ENCODE data around the gene ZBED1.
"Not testable (repeated sequence)": the region's sequence is repeated elsewhere in the genome, so short reads cannot be mapped to it uniquely, and the experiment has no call there.

ZBED1 gene

GRCh38 chrX:2492531-2493218 is 8.1 kb downstream of the ZBED1 start:
- DNase-seq: no peak

- DNase-seq: no peak
Measured at GRCh38 chrX:2490634-2491033, 10.1 kb downstream of the ZBED1 start.

- no peak for DNase-seq
Measured at GRCh38 chrX:2489446-2490445, 11.0 kb downstream of the ZBED1 start.

- no peak for DNase-seq
Measured at GRCh38 chrX:2488621-2489285, 12.0 kb downstream of the ZBED1 start.

GRCh38 chrX:2487366-2487765 is 13.4 kb downstream of the ZBED1 start:
- no peak for DNase-seq

GRCh38 chrX:2486476-2487133 is 14.2 kb downstream of the ZBED1 start:
- no peak for DNase-seq

GRCh38 chrX:2485789-2486345 is 14.9 kb downstream of the ZBED1 start:
- DNase-seq: no peak

GRCh38 chrX:2484721-2485648 is 15.8 kb downstream of the ZBED1 start:
- no peak for DNase-seq

- DNase-seq: no peak
Measured at GRCh38 chrX:2484256-2484655, 16.5 kb downstream of the ZBED1 start.

GRCh38 chrX:2483398-2484060 is 17.2 kb downstream of the ZBED1 start:
- no peak for DNase-seq

- not testable (repeated sequence) for DNase-seq
Measured at GRCh38 chrX:2481597-2481996, 19.2 kb downstream of the ZBED1 start.

- DNase-seq: not testable (repeated sequence)
Measured at GRCh38 chrX:2479982-2480381, 20.8 kb downstream of the ZBED1 start.

GRCh38 chrX:2479420-2479780 is 21.4 kb downstream of the ZBED1 start:
- no peak for DNase-seq

GRCh38 chrX:2478546-2479419 is 22.0 kb downstream of the ZBED1 start:
- DNase-seq: no peak

GRCh38 chrX:2477313-2477712 is 23.5 kb downstream of the ZBED1 start:
- DNase-seq: not testable (repeated sequence)

- DNase-seq: no peak
Measured at GRCh38 chrX:2474963-2475726, 25.6 kb downstream of the ZBED1 start.

GRCh38 chrX:2474280-2474962 is 26.4 kb downstream of the ZBED1 start:
- DNase-seq: no peak

- not testable (repeated sequence) for DNase-seq
Measured at GRCh38 chrX:2473064-2473463, 27.7 kb downstream of the ZBED1 start.
